T-cell (primary cell): Measurements from ENCODE around the gene ZNF277. TPM values are rescaled to one million over a fixed set of nuclear protein-coding genes. Genes with fewer than 3 reads are reported as not detected.

Experiments
- ATAC-seq, 4 experiments: fragments of 200-7000 bp in 3 of 4; fragments of 150-1000 bp in 1 of 4; cut with Tn5 transposase; replicated peaks in 1 of 4; 1 replicate in 3 of 4; 2 replicates in 1 of 4; pipeline ENCODE4 v1.10.0; 2021; ENCODE audit warnings: moderate library complexity in 3 of 4, mild to moderate bottlenecking in 2 of 4, moderate number of reproducible peaks in 1 of 4
- CTCF ChIA-PET, 2 donors: fragments of 300-600 bp; sonication (Branson Sonifier 250); formaldehyde crosslinking; loops; one replicate each; lab custom pipeline; 2022; ENCODE audit warnings: antibody characterized with exemption in 2 of 2; lab: Charles Lee
- POLR2A ChIA-PET, 2 donors: fragments of 300-600 bp; sonication (Branson Sonifier 250); formaldehyde crosslinking; loops; one replicate each; lab custom pipeline; 2022; ENCODE audit warnings: antibody characterized with exemption in 2 of 2; lab: Charles Lee
- DNase-seq, 35 experiments: peaks; one replicate each; pipeline versions ENCODE4 v3.0.0 to v3.0.0-alpha.2; 2013 to 2023
- H3K27ac ChIP-seq: one replicate; pipeline ENCODE4 v1.5.1; 2013; ENCODE audit warnings: low read length
- H3K27me3 ChIP-seq, 2 experiments: replicated peaks in 1 of 2; 1 replicate in 1 of 2; 2 replicates in 1 of 2; pipeline versions ENCODE4 v1.6.1 to v1.7.0; 2013; ENCODE audit warnings: low read length in 1 of 2, mixed read lengths in 1 of 2; ENCODE audit not compliant: control insufficient read depth in 2 of 2, insufficient read depth in 2 of 2; ENCODE audit errors: extremely low read depth in 1 of 2
- H3K36me3 ChIP-seq, 2 donors: 1 replicate in 1 of 2; 2 replicates in 1 of 2; pipeline versions ENCODE4 v1.6.1 to v1.7.0; 2013; ENCODE audit warnings: low read length in 1 of 2; ENCODE audit not compliant: control insufficient read depth in 2 of 2, insufficient read depth in 1 of 2; ENCODE audit errors: extremely low read depth in 1 of 2
- H3K4me1 ChIP-seq, 2 experiments: 1 replicate in 1 of 2; 2 replicates in 1 of 2; pipeline versions ENCODE4 v1.6.1 to v1.7.0; 2013; ENCODE audit warnings: low read length in 2 of 2, mixed read lengths in 1 of 2; ENCODE audit not compliant: insufficient read depth in 2 of 2, control insufficient read depth in 1 of 2; ENCODE audit errors: extremely low read depth in 1 of 2
- H3K4me3 ChIP-seq, 2 donors: 1 replicate in 1 of 2; 2 replicates in 1 of 2; pipeline versions ENCODE4 v1.5.1 to v1.7.0; 2013; ENCODE audit warnings: mild to moderate bottlenecking in 2 of 2, low read length in 1 of 2, moderate library complexity in 1 of 2; ENCODE audit not compliant: control insufficient read depth in 1 of 2; ENCODE audit errors: extremely low read depth in 1 of 2
- H3K9me3 ChIP-seq: 2 replicates; pipeline ENCODE4 v1.7.0; 2013
- H3K27ac Mint-ChIP-seq, 2 donors: one replicate each; pipeline ENCODE4 v1.8.0; 2020 to 2021; ENCODE audit warnings: mild to moderate bottlenecking in 2 of 2, mixed read lengths in 2 of 2
- H3K27me3 Mint-ChIP-seq, 2 donors: one replicate each; pipeline ENCODE4 v1.8.0; 2021 to 2022; ENCODE audit warnings: mixed read lengths in 2 of 2
- H3K36me3 Mint-ChIP-seq: one replicate; pipeline ENCODE4 v1.8.0; 2021; ENCODE audit warnings: mixed read lengths
- H3K4me1 Mint-ChIP-seq, 3 donors: one replicate each; pipeline ENCODE4 v1.8.0; 2020 to 2022; ENCODE audit warnings: mixed read lengths in 3 of 3, mild to moderate bottlenecking in 1 of 3
- H3K4me3 Mint-ChIP-seq, 3 donors: one replicate each; pipeline ENCODE4 v1.8.0; 2020 to 2022; ENCODE audit warnings: mild to moderate bottlenecking in 3 of 3, mixed read lengths in 3 of 3, moderate library complexity in 3 of 3
- H3K9me3 Mint-ChIP-seq, 3 donors: one replicate each; pipeline ENCODE4 v1.8.0; 2020 to 2022; ENCODE audit warnings: mixed read lengths in 3 of 3
- WGBS: methylation state at CpG from one replicate; pipeline ENCODE4 v1.1.5; 2013; ENCODE audit warnings: missing lambda C conversion rate; ENCODE audit not compliant: insufficient coverage; 5-methylcytosine and 5-hydroxymethylcytosine counted together
- total RNA-seq, 35 experiments: library from RNA in 6 of 35; stranded (reverse) in 6 of 35; fragments of 120-200 nt in 1 of 35; gene quantifications; one replicate each; pipeline versions ENCODE4 v1.2.1 to v1.2.4 and lab custom pipeline; 2013 to 2026

The ZNF277 gene
- total RNA-seq, 5 donors from 2014 or later (not counting 1 experiment from before 2014, with no cell fraction given): 26.6 to 31.4 (median 30.2) TPM

DNA sequence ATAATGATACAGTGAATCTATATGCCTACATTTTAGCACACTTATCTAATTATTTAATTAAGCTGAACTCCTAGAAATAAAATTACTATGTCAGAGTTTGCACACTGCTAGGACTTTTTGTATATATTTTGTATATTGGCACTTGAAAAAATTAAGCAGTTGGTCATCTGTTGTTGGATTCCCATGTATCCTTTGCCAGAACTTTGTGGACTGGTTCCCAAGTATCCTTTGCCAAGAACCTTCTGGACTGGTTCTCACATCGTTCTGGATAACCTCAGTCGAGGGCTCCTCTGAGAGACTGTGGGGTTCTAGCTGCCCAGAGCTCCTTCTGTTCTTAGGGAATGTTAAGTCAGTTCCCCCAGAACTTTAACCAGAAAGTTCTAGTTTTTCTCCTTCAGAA is 135.0 kb downstream of the ZNF277 start:
- ChIA-PET CTCF (interaction anchor here in 1 of 2 donors (0.6 kb wide), 1 partner anchor 137 kb away, joined by 5 read pairs; no protein-coding TSS in a partner anchor), POLR2A (interaction anchor here in 1 of 2 donors (0.6 kb wide), 1 partner anchor 11 kb away, joined by 13 read pairs; no protein-coding TSS in a partner anchor)
- Histone ChIP-seq H3K27ac (no peak overlapping the region), H3K9me3 (no peaks in the 10 kb centered on the region), H3K27me3 (no peaks in the 10 kb centered on the region), H3K36me3 (peaks cover 0 to 42% of the 10 kb centered on the region in 2 donors), H3K4me3 (no peak overlapping the region), H3K4me1 (no peaks in the 10 kb centered on the region)
- Mint-ChIP-seq H3K36me3 (peaks cover 78% of the 10 kb centered on the region), H3K4me1 (no peaks in the 10 kb centered on the region), H3K9me3 (peaks cover 0 to 13% (median 4%) of the 10 kb centered on the region in 3 donors), H3K27ac (no peak overlapping the region), H3K27me3 (no peaks in the 10 kb centered on the region), H3K4me3 (no peak overlapping the region)
- DNase-seq: no peak
- no peak for ATAC-seq
- no CpG with 5 or more reads among the region's 2 CpGs for WGBS

DNA sequence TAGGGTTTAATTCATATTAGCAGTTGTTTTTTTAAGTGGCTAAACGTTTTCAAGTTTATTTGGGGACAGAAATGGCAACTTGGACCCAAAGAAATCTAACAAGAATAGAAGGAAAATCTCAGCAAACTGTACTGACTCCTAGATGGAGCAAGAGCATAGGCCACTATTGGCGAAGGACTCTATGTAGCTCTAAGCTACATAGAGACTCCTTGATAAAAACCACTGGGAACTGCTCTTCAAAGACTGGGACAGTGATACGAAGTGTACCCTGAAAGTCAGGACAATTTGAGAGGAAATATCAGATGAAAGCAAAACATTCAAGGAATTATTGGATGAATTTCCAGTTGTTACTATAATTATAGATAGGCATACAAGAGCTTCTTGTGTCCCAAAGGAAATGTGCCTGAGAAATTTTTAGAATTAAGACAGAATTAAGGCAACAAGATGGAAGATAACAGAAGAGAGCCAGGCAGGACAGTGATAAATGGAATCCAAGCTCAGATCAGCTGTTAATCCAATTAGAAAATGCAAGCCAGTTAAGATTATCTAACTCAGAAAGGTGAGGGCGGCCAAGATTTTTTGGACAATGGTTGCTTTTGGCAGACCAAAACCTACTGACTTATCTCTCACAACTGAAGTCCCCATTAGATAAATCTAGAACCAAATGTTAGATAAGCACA is 140.0 kb downstream of the ZNF277 start:
- Histone ChIP-seq H3K27me3 (no peaks in the 10 kb centered on the region), H3K4me3 (no peak overlapping the region), H3K4me1 (no peaks in the 10 kb centered on the region), H3K9me3 (no peaks in the 10 kb centered on the region), H3K27ac (no peak overlapping the region), H3K36me3 (peaks cover 0 to 17% of the 10 kb centered on the region in 2 donors)
- no peak overlapping the region for H3K4me3 Mint-ChIP-seq
- POLR2A ChIA-PET: no interaction called here
- peaks cover 40% of the 10 kb centered on the region for H3K36me3 Mint-ChIP-seq
- no peak for ATAC-seq
- H3K27ac Mint-ChIP-seq: no peak overlapping the region
- 100% methylated on average over 1 of the region's 4 CpGs for WGBS
- peaks cover 0 to 5% (median 5%) of the 10 kb centered on the region in 3 donors for H3K4me1 Mint-ChIP-seq
- no peak for DNase-seq
- no peaks in the 10 kb centered on the region for H3K27me3 Mint-ChIP-seq
- CTCF ChIA-PET: no interaction called here
- H3K9me3 Mint-ChIP-seq: peaks cover 8 to 41% (median 20%) of the 10 kb centered on the region in 3 donors

DNA sequence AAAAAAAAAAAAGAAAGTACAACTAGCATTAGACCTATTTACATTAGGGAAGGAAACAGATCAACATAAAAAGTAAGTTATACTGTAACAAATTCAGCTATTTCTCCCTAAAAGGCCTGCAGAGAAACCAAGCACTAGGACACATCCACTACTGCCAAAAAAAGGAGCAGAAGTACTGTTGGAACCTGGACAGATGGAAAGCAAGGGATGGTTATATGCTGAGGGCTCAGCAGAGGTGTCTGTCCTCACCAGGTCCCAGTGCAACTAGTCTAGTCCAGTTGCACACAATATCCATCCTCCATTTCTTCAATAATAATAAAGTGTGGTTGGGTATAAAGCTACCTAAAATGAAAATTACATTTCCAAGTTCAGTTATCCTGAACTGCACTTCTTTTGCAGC is 140.6 kb downstream of the ZNF277 start:
- peaks cover 8 to 41% (median 20%) of the 10 kb centered on the region in 3 donors for H3K9me3 Mint-ChIP-seq
- Histone ChIP-seq H3K9me3 (no peaks in the 10 kb centered on the region), H3K27ac (no peak overlapping the region), H3K27me3 (no peaks in the 10 kb centered on the region), H3K4me1 (no peaks in the 10 kb centered on the region), H3K4me3 (no peak overlapping the region), H3K36me3 (peaks cover 0 to 13% of the 10 kb centered on the region in 2 donors)
- peaks cover 0 to 8% (median 7%) of the 10 kb centered on the region in 3 donors for H3K4me1 Mint-ChIP-seq
- no peak overlapping the region for H3K27ac Mint-ChIP-seq
- DNase-seq: no peak
- POLR2A ChIA-PET: no interaction called here
- peaks cover 37% of the 10 kb centered on the region for H3K36me3 Mint-ChIP-seq
- no peak overlapping the region for H3K4me3 Mint-ChIP-seq
- no peaks in the 10 kb centered on the region for H3K27me3 Mint-ChIP-seq
- ATAC-seq: no peak
- CTCF ChIA-PET: no interaction called here

- H3K27ac ChIP-seq: no peak overlapping the region
- H3K4me3 Mint-ChIP-seq: no peak overlapping the region
- peaks cover 15 to 38% (median 23%) of the 10 kb centered on the region in 3 donors for H3K9me3 Mint-ChIP-seq
- peaks cover 12% of the 10 kb centered on the region for H3K36me3 Mint-ChIP-seq
- no CpG with 5 or more reads among the region's 1 CpG for WGBS
- peaks cover 5 to 13% of the 10 kb centered on the region in 2 donors for H3K27me3 Mint-ChIP-seq
- ChIA-PET CTCF (no interaction called here), POLR2A (no interaction called here)
- H3K9me3 ChIP-seq: no peaks in the 10 kb centered on the region
- no peaks in the 10 kb centered on the region for H3K4me1 ChIP-seq
- ATAC-seq (no peak), DNase-seq (no peak)
- H3K27me3 ChIP-seq: peaks cover 0 to 2% of the 10 kb centered on the region in 2 experiments
- no peaks in the 10 kb centered on the region for H3K36me3 ChIP-seq
- no peak overlapping the region for H3K4me3 ChIP-seq
- no peak overlapping the region for H3K27ac Mint-ChIP-seq
- peaks cover 0 to 8% (median 7%) of the 10 kb centered on the region in 3 donors for H3K4me1 Mint-ChIP-seq
Observed at GRCh38 chr7:112350585-112350984, 144.1 kb downstream of the ZNF277 start.

DNA sequence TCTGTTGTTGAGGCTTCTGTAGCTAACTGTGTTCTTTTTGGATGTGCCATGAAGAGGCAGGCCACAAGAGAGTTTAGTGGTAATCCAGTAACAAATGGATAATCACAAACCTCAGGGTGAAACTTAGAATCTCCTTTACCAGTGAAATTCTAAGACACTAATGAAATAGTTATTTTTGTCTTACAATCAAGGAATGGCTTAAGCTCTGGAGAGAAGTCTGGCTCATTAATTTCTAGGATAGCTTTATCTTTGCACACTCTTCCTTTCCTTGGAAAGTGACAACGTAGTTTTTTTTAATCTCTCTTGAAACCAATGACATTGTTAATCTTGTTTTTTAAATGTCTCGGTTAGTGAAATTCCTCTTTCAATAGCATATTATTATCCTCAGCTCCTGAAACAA is 150.1 kb downstream of the ZNF277 start:
- peaks cover 0 to 4% of the 10 kb centered on the region in 2 experiments for H3K27me3 ChIP-seq
- no peak overlapping the region for H3K4me3 ChIP-seq
- H3K9me3 ChIP-seq: no peaks in the 10 kb centered on the region
- H3K36me3 ChIP-seq: no peaks in the 10 kb centered on the region
- ChIA-PET POLR2A (interaction anchor here in 1 of 2 donors (0.6 kb wide), 1 partner anchor 22 kb away, joined by 3 read pairs; no protein-coding TSS in a partner anchor), CTCF (no interaction called here)
- ATAC-seq (no peak), DNase-seq (no peak)
- Mint-ChIP-seq H3K27me3 (peaks cover 16 to 21% of the 10 kb centered on the region in 2 donors), H3K36me3 (no peaks in the 10 kb centered on the region), H3K27ac (no peak overlapping the region), H3K4me3 (no peak overlapping the region), H3K9me3 (peaks cover 3 to 7% (median 6%) of the 10 kb centered on the region in 3 donors), H3K4me1 (peaks cover 0 to 3% (median 2%) of the 10 kb centered on the region in 3 donors)
- H3K27ac ChIP-seq: no peak overlapping the region
- no peaks in the 10 kb centered on the region for H3K4me1 ChIP-seq
- no CpG with 5 or more reads among the region's 2 CpGs for WGBS

DNA sequence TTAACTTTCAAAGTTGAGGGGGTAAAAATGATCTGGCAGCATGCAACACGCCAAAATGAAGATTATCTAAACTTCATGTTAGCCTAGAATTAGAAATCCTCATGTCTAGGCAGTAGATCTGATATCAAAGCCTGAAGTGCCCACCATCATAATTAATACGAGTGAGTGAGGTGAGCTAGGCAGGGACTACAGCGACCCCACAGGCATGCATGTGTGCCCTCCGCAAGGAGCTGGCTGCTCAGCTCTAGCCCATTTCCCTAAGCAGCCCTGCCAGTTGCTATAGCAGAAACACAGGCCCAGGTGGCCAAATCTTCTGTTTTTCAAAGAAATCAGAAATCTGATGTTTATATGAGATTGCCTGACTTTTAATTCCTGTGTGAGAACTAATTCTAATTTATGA is 150.6 kb downstream of the ZNF277 start:
- ChIA-PET POLR2A (interaction anchor here in 1 of 2 donors (0.6 kb wide), 1 partner anchor 22 kb away, joined by 3 read pairs; no protein-coding TSS in a partner anchor), CTCF (no interaction called here)
- H3K4me3 ChIP-seq: no peak overlapping the region
- ATAC-seq (no peak), DNase-seq (no peak)
- Mint-ChIP-seq H3K4me3 (no peak overlapping the region), H3K27ac (no peak overlapping the region), H3K36me3 (no peaks in the 10 kb centered on the region), H3K4me1 (no peaks in the 10 kb centered on the region), H3K9me3 (peaks cover 3 to 7% (median 6%) of the 10 kb centered on the region in 3 donors), H3K27me3 (peaks cover 16 to 21% of the 10 kb centered on the region in 2 donors)
- peaks cover 0 to 4% of the 10 kb centered on the region in 2 experiments for H3K27me3 ChIP-seq
- no peaks in the 10 kb centered on the region for H3K4me1 ChIP-seq
- H3K9me3 ChIP-seq: no peaks in the 10 kb centered on the region
- whole genome bisulfite sequencing: 92% methylated on average over 2 of the region's 4 CpGs
- no peaks in the 10 kb centered on the region for H3K36me3 ChIP-seq
- H3K27ac ChIP-seq: no peak overlapping the region
